Vagina (tissue), 2 donors: Measurements from ENCODE around the gene ACVR1. TPM values are rescaled to one million over a fixed set of nuclear protein-coding genes. Genes with fewer than 3 reads are reported as not detected.

Source experiments
- DNase-seq, 2 donors: peaks; one replicate each; pipeline ENCODE4 v3.0.0-alpha.2; 2017; ENCODE audit errors: extremely low spot score in 2 of 2
- H3K27ac ChIP-seq: fragments of 200-600 bp; sonication (generic); one replicate; pipeline ENCODE4 v1.5.1; 2019
- H3K27me3 ChIP-seq: fragments of 200-600 bp; sonication (generic); one replicate; pipeline ENCODE4 v1.5.1; 2019
- H3K36me3 ChIP-seq, 2 donors: fragments of 200-600 bp; sonication (generic); one replicate each; pipeline ENCODE4 v1.5.1; 2017 to 2019
- H3K4me1 ChIP-seq: fragments of 200-600 bp; sonication (generic); one replicate; pipeline ENCODE4 v1.5.1; 2019
- H3K4me3 ChIP-seq, 2 donors: fragments of 200-600 bp; sonication (generic); 1 replicate in 1 of 2; 2 replicates in 1 of 2; pipeline ENCODE4 v1.5.1; 2016 to 2019
- H3K9me3 ChIP-seq: fragments of 200-600 bp; sonication (generic); one replicate; pipeline ENCODE4 v1.5.1; 2019
- POLR2A ChIP-seq, 2 donors: fragments of 450-650 bp; IDR thresholded peaks; one replicate each; pipeline ENCODE4 v1.6.1; 2017; ENCODE audit warnings: antibody characterized with exemption in 2 of 2, mild to moderate bottlenecking in 2 of 2, moderate library complexity in 2 of 2
- POLR2AphosphoS5 ChIP-seq, 2 donors: sonication (generic); formaldehyde crosslinking; IDR thresholded peaks; one replicate each; pipeline ENCODE4 v1.9.0; 2017; ENCODE audit warnings: antibody characterized with exemption in 2 of 2, mild to moderate bottlenecking in 2 of 2, low read depth in 1 of 2; ENCODE audit not compliant: insufficient read depth in 1 of 2
- intact Hi-C: fragments of 100-400 bp; cut with DNase I; formaldehyde crosslinking; loops from one replicate; pipeline ENCODE4 v1.15.1; 2023
- total RNA-seq: library from RNA; depleted of rRNA; stranded (reverse); fragments of >200 nt; gene quantifications from one replicate; pipeline ENCODE4 v1.2.3, GENCODE V29; 2016
- TF ChIP-seq, protein P1 (sequence below), 3 experiments: fragments of 450-650 bp in 2 of 3; fragments of 200-600 bp in 1 of 3; sonication (generic) in 1 of 3; IDR thresholded peaks; one replicate each; pipeline ENCODE4 v1.5.1; 2017 to 2019; ENCODE audit warnings: antibody characterized with exemption in 3 of 3, mild to moderate bottlenecking in 2 of 3, moderate library complexity in 2 of 3

The ACVR1 gene
- total RNA-seq, 1 donor from 2014 or later, result 25.8 TPM

DNA sequence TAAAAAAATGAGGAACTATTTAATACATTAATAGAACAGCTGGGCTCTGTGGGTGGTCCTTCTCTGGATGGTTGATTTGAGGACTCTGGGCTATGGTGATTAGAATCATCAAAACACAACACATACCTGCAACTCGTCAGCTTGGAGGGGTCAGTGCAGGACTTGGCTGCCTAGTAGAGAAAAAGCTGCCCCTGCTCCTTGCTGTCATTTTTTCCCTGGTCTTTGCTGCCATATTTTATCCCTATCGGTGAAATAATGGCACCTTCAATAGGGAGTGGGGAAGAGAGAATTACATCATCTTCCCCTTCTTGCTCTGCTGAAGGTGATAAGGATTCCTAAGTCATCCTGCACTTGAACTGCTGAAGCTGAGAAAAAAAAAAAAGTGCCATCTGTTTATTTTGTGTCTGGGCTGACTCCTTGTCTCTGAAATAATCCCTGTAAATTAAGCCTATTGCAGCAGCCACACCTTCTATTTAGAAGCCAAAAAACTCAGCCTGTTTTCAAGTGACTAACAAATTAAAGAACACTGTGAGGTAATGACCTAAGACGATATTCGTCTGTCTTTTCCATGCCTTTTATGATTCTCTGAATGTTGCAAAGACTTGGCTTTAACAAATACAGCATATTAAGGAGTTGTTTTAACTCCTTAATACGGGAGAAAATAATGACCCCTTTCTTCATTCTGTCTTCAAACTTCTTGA is 89.3 kb downstream of the ACVR1 start:
- peaks cover 87% of the 10 kb centered on the region for H3K4me1 ChIP-seq
- H3K27me3 ChIP-seq, result no peaks in the 10 kb centered on the region
- no peak overlapping the region for H3K4me3 ChIP-seq
- H3K36me3 ChIP-seq, result no peaks in the 10 kb centered on the region
- DNase-seq, result no peak
- intact Hi-C loops, result no loop called here
- H3K27ac ChIP-seq, result peak overlapping the region; percentile 36
- no peak for TF ChIP-seq POLR2A (IDR thresholded peaks at IDR 0.05)
- peak in 1 of 2 donors; percentile 66 for TF ChIP-seq POLR2AphosphoS5 (IDR thresholded peaks at IDR 0.05; ENCODE audit: insufficient read depth in 1 of 2, low read depth in 1 of 2)
- TF ChIP-seq, protein P1, sequence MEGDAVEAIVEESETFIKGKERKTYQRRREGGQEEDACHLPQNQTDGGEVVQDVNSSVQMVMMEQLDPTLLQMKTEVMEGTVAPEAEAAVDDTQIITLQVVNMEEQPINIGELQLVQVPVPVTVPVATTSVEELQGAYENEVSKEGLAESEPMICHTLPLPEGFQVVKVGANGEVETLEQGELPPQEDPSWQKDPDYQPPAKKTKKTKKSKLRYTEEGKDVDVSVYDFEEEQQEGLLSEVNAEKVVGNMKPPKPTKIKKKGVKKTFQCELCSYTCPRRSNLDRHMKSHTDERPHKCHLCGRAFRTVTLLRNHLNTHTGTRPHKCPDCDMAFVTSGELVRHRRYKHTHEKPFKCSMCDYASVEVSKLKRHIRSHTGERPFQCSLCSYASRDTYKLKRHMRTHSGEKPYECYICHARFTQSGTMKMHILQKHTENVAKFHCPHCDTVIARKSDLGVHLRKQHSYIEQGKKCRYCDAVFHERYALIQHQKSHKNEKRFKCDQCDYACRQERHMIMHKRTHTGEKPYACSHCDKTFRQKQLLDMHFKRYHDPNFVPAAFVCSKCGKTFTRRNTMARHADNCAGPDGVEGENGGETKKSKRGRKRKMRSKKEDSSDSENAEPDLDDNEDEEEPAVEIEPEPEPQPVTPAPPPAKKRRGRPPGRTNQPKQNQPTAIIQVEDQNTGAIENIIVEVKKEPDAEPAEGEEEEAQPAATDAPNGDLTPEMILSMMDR (IDR thresholded peaks at IDR 0.05), result no peak
- no peaks in the 10 kb centered on the region for H3K9me3 ChIP-seq

DNA sequence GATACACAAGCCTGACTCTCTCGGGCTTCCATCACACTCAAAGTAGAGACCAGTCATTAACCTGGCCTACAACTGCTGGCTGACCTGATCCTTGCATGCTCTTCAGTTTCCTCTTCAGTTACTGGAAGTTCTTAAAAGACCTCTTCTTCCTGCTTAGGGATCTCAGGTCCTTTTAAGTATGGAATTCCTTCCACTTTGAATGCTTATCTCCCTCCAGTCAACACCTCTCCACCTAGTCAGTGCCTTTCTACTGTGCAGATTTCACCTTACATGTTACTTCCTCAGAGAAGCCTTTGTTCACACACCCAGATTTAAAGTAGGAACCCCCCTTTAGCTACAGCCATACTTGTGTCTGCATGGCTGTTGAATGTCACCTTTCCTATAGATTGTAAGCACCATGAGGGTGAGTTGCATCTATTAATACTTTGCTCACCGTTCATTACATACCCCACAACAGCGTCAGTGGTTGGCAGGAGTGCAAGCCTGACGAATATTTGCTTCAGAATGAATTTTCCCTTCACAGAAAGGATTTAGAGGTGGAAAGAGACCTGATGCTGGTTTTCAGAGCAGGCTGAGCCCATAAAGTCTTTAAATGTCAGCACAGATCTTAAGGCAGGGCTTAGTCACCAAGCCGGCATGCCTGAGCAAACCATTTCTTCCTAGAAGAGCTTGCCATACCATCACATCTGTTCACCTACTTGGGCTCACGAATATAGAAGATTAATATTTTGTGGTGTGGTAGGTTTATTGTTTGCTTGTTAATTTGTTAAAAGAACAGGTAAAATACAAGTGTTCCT is 90.1 kb downstream of the ACVR1 start:
- no peak for DNase-seq
- H3K27ac ChIP-seq, result no peak overlapping the region
- no peaks in the 10 kb centered on the region for H3K27me3 ChIP-seq
- TF ChIP-seq POLR2A (IDR thresholded peaks at IDR 0.05) (no peak), POLR2AphosphoS5 (IDR thresholded peaks at IDR 0.05; ENCODE audit: insufficient read depth in 1 of 2, low read depth in 1 of 2) (no peak)
- TF ChIP-seq, protein P1 (IDR thresholded peaks at IDR 0.05), result no peak
- H3K4me1 ChIP-seq, result peaks cover 92% of the 10 kb centered on the region
- no peak overlapping the region for H3K4me3 ChIP-seq
- H3K36me3 ChIP-seq, result no peaks in the 10 kb centered on the region
- H3K9me3 ChIP-seq, result no peaks in the 10 kb centered on the region
- intact Hi-C loops, result no loop called here

DNA sequence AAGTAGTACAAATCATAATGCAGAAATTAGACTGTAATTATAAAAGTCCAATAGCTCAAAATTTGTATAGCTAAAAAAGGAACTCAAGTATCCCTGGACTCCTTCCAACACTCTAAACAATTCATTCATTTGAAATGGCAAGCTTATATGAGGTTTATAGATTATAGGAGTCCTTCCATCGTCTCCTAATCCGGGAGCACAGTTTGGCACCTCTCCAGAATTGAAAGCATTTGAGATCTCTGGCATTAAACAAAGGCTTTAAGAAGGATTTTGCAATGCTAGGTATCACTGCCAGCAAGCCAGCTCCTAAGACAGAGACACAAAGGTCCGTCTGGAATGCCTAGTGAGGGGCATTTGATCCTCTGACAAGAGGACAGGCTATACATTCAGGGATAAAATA is 90.9 kb downstream of the ACVR1 start:
- H3K36me3 ChIP-seq, result no peaks in the 10 kb centered on the region
- H3K4me3 ChIP-seq, result no peak overlapping the region
- TF ChIP-seq, protein P1 (IDR thresholded peaks at IDR 0.05), result no peak
- TF ChIP-seq POLR2AphosphoS5 (IDR thresholded peaks at IDR 0.05; ENCODE audit: insufficient read depth in 1 of 2, low read depth in 1 of 2), result no peak
- no peak for TF ChIP-seq POLR2A (IDR thresholded peaks at IDR 0.05)
- no peak for DNase-seq
- no peak overlapping the region for H3K27ac ChIP-seq
- H3K9me3 ChIP-seq, result no peaks in the 10 kb centered on the region
- H3K27me3 ChIP-seq, result no peaks in the 10 kb centered on the region
- H3K4me1 ChIP-seq, result peaks cover 84% of the 10 kb centered on the region
- intact Hi-C loops, result no loop called here

DNA sequence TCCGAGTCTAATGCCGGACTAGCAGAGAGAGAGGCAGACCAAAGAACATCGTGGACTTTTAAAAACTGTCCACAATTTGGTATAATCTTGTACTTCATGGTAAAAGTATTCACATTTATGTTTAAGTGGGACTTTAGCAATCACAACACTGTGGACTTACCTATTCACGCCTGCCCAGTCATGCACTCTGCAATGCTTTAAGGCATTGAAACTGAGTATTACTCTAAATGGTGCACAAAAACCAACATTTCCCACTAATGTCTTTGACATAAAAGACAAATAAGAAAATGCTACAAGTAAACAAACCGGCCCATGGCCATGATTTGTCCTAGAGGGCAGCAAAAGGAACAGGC is 91.3 kb downstream of the ACVR1 start:
- Histone ChIP-seq H3K4me3 (no peak overlapping the region), H3K36me3 (no peaks in the 10 kb centered on the region), H3K27ac (no peak overlapping the region), H3K9me3 (no peaks in the 10 kb centered on the region), H3K27me3 (no peaks in the 10 kb centered on the region), H3K4me1 (peaks cover 80% of the 10 kb centered on the region)
- TF ChIP-seq POLR2A (IDR thresholded peaks at IDR 0.05), result no peak
- TF ChIP-seq, protein P1 (IDR thresholded peaks at IDR 0.05), result no peak
- no peak for TF ChIP-seq POLR2AphosphoS5 (IDR thresholded peaks at IDR 0.05; ENCODE audit: insufficient read depth in 1 of 2, low read depth in 1 of 2)
- DNase-seq, result no peak
- intact Hi-C loops, result no loop called here
